ENCODE measurements around the gene ZNRF3.
"Not testable (repeated sequence)": the region's sequence is repeated elsewhere in the genome, so short reads cannot be mapped to it uniquely, and the experiment has no call there.

The ZNRF3 gene

GRCh38 chr22:28857288-28857687 is 26.1 kb upstream of the ZNRF3 start:
- H3K4me1 ChIP-seq (ENCODE audit: control insufficient read depth, insufficient read depth, low read length), result no peaks in the 10 kb centered on the region
- H3K9me3 ChIP-seq (ENCODE audit: control insufficient read depth, insufficient read depth, low read depth, low read length), result no peaks in the 10 kb centered on the region
- H3K4me3 ChIP-seq (ENCODE audit: low read depth, low read length), result no peak overlapping the region
- H3K36me3 ChIP-seq (ENCODE audit: control insufficient read depth in 2 of 2, insufficient read depth in 1 of 2, low read length in 2 of 2), result no peaks in the 10 kb centered on the region; a peak in 1 of 3 replicates
- ChIA-PET POLR2A (no interaction called here), CTCF (interaction anchor here (0.6 to 3.9 kb wide), 5 partner anchors 11 to 297 kb away, joined by 3 to 121 read pairs (median 7); no protein-coding TSS in a partner anchor)
- TF ChIP-seq, protein P1, sequence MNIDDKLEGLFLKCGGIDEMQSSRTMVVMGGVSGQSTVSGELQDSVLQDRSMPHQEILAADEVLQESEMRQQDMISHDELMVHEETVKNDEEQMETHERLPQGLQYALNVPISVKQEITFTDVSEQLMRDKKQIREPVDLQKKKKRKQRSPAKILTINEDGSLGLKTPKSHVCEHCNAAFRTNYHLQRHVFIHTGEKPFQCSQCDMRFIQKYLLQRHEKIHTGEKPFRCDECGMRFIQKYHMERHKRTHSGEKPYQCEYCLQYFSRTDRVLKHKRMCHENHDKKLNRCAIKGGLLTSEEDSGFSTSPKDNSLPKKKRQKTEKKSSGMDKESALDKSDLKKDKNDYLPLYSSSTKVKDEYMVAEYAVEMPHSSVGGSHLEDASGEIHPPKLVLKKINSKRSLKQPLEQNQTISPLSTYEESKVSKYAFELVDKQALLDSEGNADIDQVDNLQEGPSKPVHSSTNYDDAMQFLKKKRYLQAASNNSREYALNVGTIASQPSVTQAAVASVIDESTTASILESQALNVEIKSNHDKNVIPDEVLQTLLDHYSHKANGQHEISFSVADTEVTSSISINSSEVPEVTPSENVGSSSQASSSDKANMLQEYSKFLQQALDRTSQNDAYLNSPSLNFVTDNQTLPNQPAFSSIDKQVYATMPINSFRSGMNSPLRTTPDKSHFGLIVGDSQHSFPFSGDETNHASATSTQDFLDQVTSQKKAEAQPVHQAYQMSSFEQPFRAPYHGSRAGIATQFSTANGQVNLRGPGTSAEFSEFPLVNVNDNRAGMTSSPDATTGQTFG (tag by site-specific recombination; IDR thresholded peaks at IDR 0.05; ENCODE audit: borderline replicate concordance), result no peak
- TF ChIP-seq ZNF768 (tag by site-specific recombination; IDR thresholded peaks at IDR 0.05), result no peak
- TF ChIP-seq ZNF707 (tag by site-specific recombination; IDR thresholded peaks at IDR 0.05), result no peak
- TF ChIP-seq ZNF138 (tag by site-specific recombination; IDR thresholded peaks at IDR 0.05; ENCODE audit: borderline replicate concordance), result no peak
- TF ChIP-seq, protein P2, sequence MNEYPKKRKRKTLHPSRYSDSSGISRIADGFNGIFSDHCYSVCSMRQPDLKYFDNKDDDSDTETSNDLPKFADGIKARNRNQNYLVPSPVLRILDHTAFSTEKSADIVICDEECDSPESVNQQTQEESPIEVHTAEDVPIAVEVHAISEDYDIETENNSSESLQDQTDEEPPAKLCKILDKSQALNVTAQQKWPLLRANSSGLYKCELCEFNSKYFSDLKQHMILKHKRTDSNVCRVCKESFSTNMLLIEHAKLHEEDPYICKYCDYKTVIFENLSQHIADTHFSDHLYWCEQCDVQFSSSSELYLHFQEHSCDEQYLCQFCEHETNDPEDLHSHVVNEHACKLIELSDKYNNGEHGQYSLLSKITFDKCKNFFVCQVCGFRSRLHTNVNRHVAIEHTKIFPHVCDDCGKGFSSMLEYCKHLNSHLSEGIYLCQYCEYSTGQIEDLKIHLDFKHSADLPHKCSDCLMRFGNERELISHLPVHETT (tag by site-specific recombination; IDR thresholded peaks at IDR 0.05), result no peak
- no peak for TF ChIP-seq ZNF169 (tag by site-specific recombination; IDR thresholded peaks at IDR 0.05)
- no peak for TF ChIP-seq ZNF324 (tag by site-specific recombination; IDR thresholded peaks at IDR 0.05)
- no peak for TF ChIP-seq ZNF544 (tag by site-specific recombination; IDR thresholded peaks at IDR 0.05)
- no peak for TF ChIP-seq ZNF223 (tag by site-specific recombination; IDR thresholded peaks at IDR 0.05)
- no peak for TF ChIP-seq HOXD13 (CRISPR knock-in tag; IDR thresholded peaks at IDR 0.05; ENCODE audit: borderline replicate concordance)
- no peak for TF ChIP-seq ZNF426 (tag by site-specific recombination; IDR thresholded peaks at IDR 0.05)
- TF ChIP-seq MEIS1 (CRISPR knock-in tag; IDR thresholded peaks at IDR 0.05; ENCODE audit: borderline replicate concordance), result no peak
- H3K27ac ChIP-seq (ENCODE audit: extremely low read depth, low read depth, low read length), result no peak overlapping the region

DNA sequence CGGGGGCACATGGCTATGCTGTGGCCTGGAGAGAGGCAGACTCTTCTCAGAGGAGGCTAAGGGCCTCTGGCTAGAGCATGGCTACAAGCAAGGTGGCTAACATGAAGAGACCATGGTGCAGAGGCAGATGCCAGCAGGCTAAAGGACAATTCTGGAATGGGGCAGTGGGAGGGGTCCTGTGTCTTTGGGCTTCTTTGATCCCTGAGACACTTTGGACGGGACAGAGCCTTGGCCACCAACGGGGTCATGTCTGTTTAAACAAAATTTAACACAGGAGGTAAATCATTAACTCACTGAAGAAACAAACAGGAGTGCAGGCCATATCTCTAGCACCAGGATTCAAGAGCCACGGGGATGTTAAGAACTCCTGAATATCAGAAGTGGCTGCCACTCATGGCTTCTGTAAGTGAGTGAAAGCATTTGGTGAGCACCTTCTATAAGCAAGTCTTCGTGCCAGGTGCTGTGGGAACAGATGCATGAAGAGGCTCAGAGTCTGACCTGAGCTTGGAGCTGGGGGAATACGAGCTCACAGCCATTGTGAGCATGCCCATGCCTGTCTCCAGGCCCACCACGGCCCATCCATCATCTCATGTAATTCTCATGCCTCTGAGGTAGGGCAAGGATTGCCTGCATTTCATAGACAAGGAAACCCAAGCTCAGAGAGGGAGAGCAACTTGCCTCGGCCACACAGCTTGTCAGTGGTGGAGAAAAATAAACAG is 18.3 kb upstream of the ZNRF3 start:
- ChIA-PET POLR2A (interaction anchor here (1.6 kb wide), 1 partner anchor 18 kb away, joined by 6 read pairs; the partner anchor contains the start of gene ZNRF3), CTCF (interaction anchor here (0.7 kb wide), 1 partner anchor 10 kb away, joined by 3 read pairs; no protein-coding TSS in a partner anchor)
- Histone ChIP-seq H3K4me3 (ENCODE audit: low read depth, low read length) (no peak overlapping the region), H3K9me3 (ENCODE audit: control insufficient read depth, insufficient read depth, low read depth, low read length) (no peaks in the 10 kb centered on the region), H3K36me3 (ENCODE audit: control insufficient read depth in 2 of 2, insufficient read depth in 1 of 2, low read length in 2 of 2) (no peaks in the 10 kb centered on the region; a peak in 1 of 3 replicates), H3K4me1 (ENCODE audit: control insufficient read depth, insufficient read depth, low read length) (no peaks in the 10 kb centered on the region), H3K27ac (ENCODE audit: extremely low read depth, low read depth, low read length) (no peak overlapping the region)
- TF ChIP-seq MYNN (tag by site-specific recombination; IDR thresholded peaks at IDR 0.05; ENCODE audit: borderline replicate concordance) (no peak), ZNF768 (tag by site-specific recombination; IDR thresholded peaks at IDR 0.05) (0 out of 2 replicates have a peak, but pooled peaks have one; percentile 20)

- H3K27ac ChIP-seq (ENCODE audit: extremely low read depth, low read depth, low read length), result no peak overlapping the region
- ChIA-PET CTCF (interaction anchor here (0.5 kb wide), 1 partner anchor 122 kb away, joined by 4 read pairs; no protein-coding TSS in a partner anchor), POLR2A (no interaction called here)
- TF ChIP-seq OVOL3 (tag by site-specific recombination; IDR thresholded peaks at IDR 0.05) (no peak), ZNF366 (tag by site-specific recombination; conservative IDR thresholded peaks at IDR 0.05) (peak; percentile 87)
- no peaks in the 10 kb centered on the region for H3K9me3 ChIP-seq (ENCODE audit: control insufficient read depth, insufficient read depth, low read depth, low read length)
- H3K4me1 ChIP-seq (ENCODE audit: control insufficient read depth, insufficient read depth, low read length), result no peaks in the 10 kb centered on the region
- H3K36me3 ChIP-seq (ENCODE audit: control insufficient read depth in 2 of 2, insufficient read depth in 1 of 2, low read length in 2 of 2), result no peaks in the 10 kb centered on the region
- H3K4me3 ChIP-seq (ENCODE audit: low read depth, low read length), result no peak overlapping the region
Observed at GRCh38 chr22:28867191-28867590, 16.2 kb upstream of the ZNRF3 start.

GRCh38 chr22:28868389-28868788 is 15.0 kb upstream of the ZNRF3 start:
- not testable (repeated sequence) for H3K36me3 ChIP-seq (ENCODE audit: control insufficient read depth in 2 of 2, insufficient read depth in 1 of 2, low read length in 2 of 2); H3K9me3 ChIP-seq (ENCODE audit: control insufficient read depth, insufficient read depth, low read depth, low read length); H3K4me3 ChIP-seq (ENCODE audit: low read depth, low read length); H3K27ac ChIP-seq (ENCODE audit: extremely low read depth, low read depth, low read length); H3K4me1 ChIP-seq (ENCODE audit: control insufficient read depth, insufficient read depth, low read length)
- ChIA-PET CTCF (interaction anchor here (1.2 to 2.0 kb wide), 3 partner anchors 13 to 172 kb away, joined by 5 to 6 read pairs (median 6); no protein-coding TSS in a partner anchor), POLR2A (interaction anchor here (0.7 to 1.0 kb wide), 4 partner anchors 10 to 948 kb away, joined by 3 to 9 read pairs (median 5); no protein-coding TSS in a partner anchor)
